Uterus (tissue), 2 donors: ENCODE data around the gene FILIP1.

Experiments used
- POLR2A ChIP-seq, 2 donors: fragments of 450-650 bp; IDR thresholded peaks; one replicate each; pipeline ENCODE4 v1.6.1; 2016; ENCODE audit warnings: antibody characterized with exemption in 2 of 2, mild to moderate bottlenecking in 1 of 2, moderate library complexity in 1 of 2
- TF ChIP-seq, protein P1 (sequence below), 4 experiments: fragments of 200-600 bp in 2 of 4; fragments of 450-650 bp in 2 of 4; sonication (generic) in 2 of 4; IDR thresholded peaks; one replicate each; pipeline ENCODE4 v1.5.1; 2016 to 2019; ENCODE audit warnings: antibody characterized with exemption in 4 of 4, mild to moderate bottlenecking in 2 of 4, moderate library complexity in 1 of 4

DNA sequence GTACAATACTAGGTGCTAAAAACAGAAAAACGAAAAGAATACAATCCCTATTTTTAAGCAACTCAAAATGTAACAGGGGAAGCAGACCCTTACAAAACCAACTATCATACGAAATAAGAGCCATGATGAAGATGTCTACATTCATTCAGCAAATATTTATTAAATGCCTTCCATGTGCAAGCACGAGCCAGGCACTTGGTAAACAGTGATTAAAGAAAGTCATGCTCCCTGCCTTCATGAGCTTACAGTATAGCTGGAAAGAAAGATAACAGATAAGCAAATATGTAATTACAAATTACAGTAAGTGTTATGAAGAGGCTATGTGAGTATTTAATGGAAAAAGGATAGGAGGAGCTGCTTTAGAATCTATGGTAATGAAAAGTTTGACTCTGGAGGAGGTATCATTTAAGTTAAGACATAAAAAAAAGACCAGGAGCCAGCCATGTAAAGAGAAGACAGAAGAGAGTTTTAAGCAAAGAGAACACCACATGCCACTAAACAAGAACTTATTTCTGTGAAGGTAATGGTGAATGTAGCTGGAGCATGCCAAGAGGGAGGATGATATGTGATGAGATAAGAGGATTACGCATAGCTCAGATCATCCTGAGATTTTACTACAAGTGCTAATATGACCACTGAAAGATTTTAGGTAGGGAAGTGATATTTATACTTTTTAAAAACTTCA is 230.7 kb downstream of the FILIP1 start:
- TF ChIP-seq, protein P1, sequence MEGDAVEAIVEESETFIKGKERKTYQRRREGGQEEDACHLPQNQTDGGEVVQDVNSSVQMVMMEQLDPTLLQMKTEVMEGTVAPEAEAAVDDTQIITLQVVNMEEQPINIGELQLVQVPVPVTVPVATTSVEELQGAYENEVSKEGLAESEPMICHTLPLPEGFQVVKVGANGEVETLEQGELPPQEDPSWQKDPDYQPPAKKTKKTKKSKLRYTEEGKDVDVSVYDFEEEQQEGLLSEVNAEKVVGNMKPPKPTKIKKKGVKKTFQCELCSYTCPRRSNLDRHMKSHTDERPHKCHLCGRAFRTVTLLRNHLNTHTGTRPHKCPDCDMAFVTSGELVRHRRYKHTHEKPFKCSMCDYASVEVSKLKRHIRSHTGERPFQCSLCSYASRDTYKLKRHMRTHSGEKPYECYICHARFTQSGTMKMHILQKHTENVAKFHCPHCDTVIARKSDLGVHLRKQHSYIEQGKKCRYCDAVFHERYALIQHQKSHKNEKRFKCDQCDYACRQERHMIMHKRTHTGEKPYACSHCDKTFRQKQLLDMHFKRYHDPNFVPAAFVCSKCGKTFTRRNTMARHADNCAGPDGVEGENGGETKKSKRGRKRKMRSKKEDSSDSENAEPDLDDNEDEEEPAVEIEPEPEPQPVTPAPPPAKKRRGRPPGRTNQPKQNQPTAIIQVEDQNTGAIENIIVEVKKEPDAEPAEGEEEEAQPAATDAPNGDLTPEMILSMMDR (IDR thresholded peaks at IDR 0.05), result no peak
- no peak for TF ChIP-seq POLR2A (IDR thresholded peaks at IDR 0.05)
